ENCODE data around the gene TMEM213.
"Not testable (repeated sequence)": the region's sequence is repeated elsewhere in the genome, so short reads cannot be mapped to it uniquely, and the experiment has no call there.

The TMEM213 gene

GRCh38 chr7:138776166-138776833 is 21.5 kb upstream of the TMEM213 start:
- Mint-ChIP-seq H3K4me3 (no peak overlapping the region), H3K9me3 (no peaks in the 10 kb centered on the region), H3K36me3 (ENCODE audit: low read depth) (no peaks in the 10 kb centered on the region), H3K4me1 (ENCODE audit: low read depth) (no peaks in the 10 kb centered on the region), H3K27me3 (no peaks in the 10 kb centered on the region), H3K27ac (no peak overlapping the region)

- H3K36me3 Mint-ChIP-seq (ENCODE audit: low read depth) = no peaks in the 10 kb centered on the region
- no peak overlapping the region for H3K4me3 Mint-ChIP-seq
- H3K27me3 Mint-ChIP-seq = no peaks in the 10 kb centered on the region
- no peaks in the 10 kb centered on the region for H3K4me1 Mint-ChIP-seq (ENCODE audit: low read depth)
- peaks cover 5% of the 10 kb centered on the region for H3K9me3 Mint-ChIP-seq
- H3K27ac Mint-ChIP-seq = no peak overlapping the region
Measured at GRCh38 chr7:138781004-138781403, 16.8 kb upstream of the TMEM213 start.

GRCh38 chr7:138784692-138785091 is 13.1 kb upstream of the TMEM213 start:
- peaks cover 10% of the 10 kb centered on the region for H3K9me3 Mint-ChIP-seq
- no peaks in the 10 kb centered on the region for H3K27me3 Mint-ChIP-seq
- H3K4me3 Mint-ChIP-seq = no peak overlapping the region

GRCh38 chr7:138785587-138786437 is 12.0 kb upstream of the TMEM213 start:
- Mint-ChIP-seq H3K4me3 (no peak overlapping the region), H3K36me3 (ENCODE audit: low read depth) (peaks cover 4% of the 10 kb centered on the region), H3K9me3 (peaks cover 12% of the 10 kb centered on the region), H3K27ac (no peak overlapping the region), H3K27me3 (no peaks in the 10 kb centered on the region), H3K4me1 (ENCODE audit: low read depth) (no peaks in the 10 kb centered on the region)

More at GRCh38 chr7:138784692-138785091, 13.1 kb upstream of the TMEM213 start:
- Mint-ChIP-seq H3K4me1 (ENCODE audit: low read depth) (no peaks in the 10 kb centered on the region), H3K27ac (no peak overlapping the region), H3K36me3 (ENCODE audit: low read depth) (peaks cover 4% of the 10 kb centered on the region)

- H3K4me1 Mint-ChIP-seq (ENCODE audit: low read depth) = peaks cover 3% of the 10 kb centered on the region
Measured at GRCh38 chr7:138796038-138796615, 1.7 kb upstream of the TMEM213 start.

GRCh38 chr7:138797046-138797445 is 748 bp upstream of the TMEM213 start:
- not testable (repeated sequence) for H3K4me3 Mint-ChIP-seq, H3K27ac Mint-ChIP-seq, H3K27me3 Mint-ChIP-seq

More at GRCh38 chr7:138796038-138796615, 1.7 kb upstream of the TMEM213 start:
- H3K27me3 Mint-ChIP-seq = no peaks in the 10 kb centered on the region
- H3K36me3 Mint-ChIP-seq (ENCODE audit: low read depth) = no peaks in the 10 kb centered on the region
- no peak overlapping the region for H3K4me3 Mint-ChIP-seq
- H3K27ac Mint-ChIP-seq = no peak overlapping the region
- H3K9me3 Mint-ChIP-seq = peaks cover 6% of the 10 kb centered on the region

GRCh38 chr7:138798836-138799235 is 1.0 kb downstream of the TMEM213 start:
- peaks cover 3% of the 10 kb centered on the region for H3K4me1 Mint-ChIP-seq (ENCODE audit: low read depth)

More at GRCh38 chr7:138797046-138797445, 748 bp upstream of the TMEM213 start:
- H3K9me3 Mint-ChIP-seq; H3K36me3 Mint-ChIP-seq (ENCODE audit: low read depth); H3K4me1 Mint-ChIP-seq (ENCODE audit: low read depth): not testable (repeated sequence)

GRCh38 chr7:138799336-138800000 is 1.7 kb downstream of the TMEM213 start:
- Mint-ChIP-seq H3K36me3 (ENCODE audit: low read depth) (no peaks in the 10 kb centered on the region), H3K27me3 (no peaks in the 10 kb centered on the region), H3K27ac (no peak overlapping the region), H3K4me3 (no peak overlapping the region), H3K9me3 (no peaks in the 10 kb centered on the region), H3K4me1 (ENCODE audit: low read depth) (peaks cover 3% of the 10 kb centered on the region)

More at GRCh38 chr7:138798836-138799235, 1.0 kb downstream of the TMEM213 start:
- no peaks in the 10 kb centered on the region for H3K36me3 Mint-ChIP-seq (ENCODE audit: low read depth)
- no peaks in the 10 kb centered on the region for H3K27me3 Mint-ChIP-seq
- H3K4me3 Mint-ChIP-seq = no peak overlapping the region
- no peaks in the 10 kb centered on the region for H3K9me3 Mint-ChIP-seq
- no peak overlapping the region for H3K27ac Mint-ChIP-seq

GRCh38 chr7:138801256-138801655 is 3.5 kb downstream of the TMEM213 start:
- Mint-ChIP-seq H3K27me3 (no peaks in the 10 kb centered on the region), H3K27ac (no peak overlapping the region), H3K9me3 (no peaks in the 10 kb centered on the region), H3K4me1 (ENCODE audit: low read depth) (peaks cover 3% of the 10 kb centered on the region), H3K4me3 (no peak overlapping the region), H3K36me3 (ENCODE audit: low read depth) (no peaks in the 10 kb centered on the region)

- Mint-ChIP-seq H3K27me3 (no peaks in the 10 kb centered on the region), H3K9me3 (no peaks in the 10 kb centered on the region), H3K4me1 (ENCODE audit: low read depth) (no peaks in the 10 kb centered on the region), H3K27ac (no peak overlapping the region), H3K36me3 (ENCODE audit: low read depth) (no peaks in the 10 kb centered on the region), H3K4me3 (no peak overlapping the region)
Measured at GRCh38 chr7:138802706-138803105, 4.9 kb downstream of the TMEM213 start.

- Mint-ChIP-seq H3K27me3 (no peaks in the 10 kb centered on the region), H3K9me3 (no peaks in the 10 kb centered on the region), H3K27ac (no peak overlapping the region), H3K4me3 (no peak overlapping the region), H3K4me1 (ENCODE audit: low read depth) (no peaks in the 10 kb centered on the region), H3K36me3 (ENCODE audit: low read depth) (no peaks in the 10 kb centered on the region)
Measured at GRCh38 chr7:138804618-138805017, 6.8 kb downstream of the TMEM213 start.

GRCh38 chr7:138809346-138809745 is 11.6 kb downstream of the TMEM213 start:
- Mint-ChIP-seq H3K4me1 (ENCODE audit: low read depth) (peaks cover 1% of the 10 kb centered on the region), H3K27me3 (no peaks in the 10 kb centered on the region), H3K36me3 (ENCODE audit: low read depth) (no peaks in the 10 kb centered on the region), H3K9me3 (no peaks in the 10 kb centered on the region), H3K27ac (no peak overlapping the region), H3K4me3 (no peak overlapping the region)

- not testable (repeated sequence) for H3K4me3 Mint-ChIP-seq; H3K4me1 Mint-ChIP-seq (ENCODE audit: low read depth); H3K9me3 Mint-ChIP-seq; H3K27ac Mint-ChIP-seq; H3K36me3 Mint-ChIP-seq (ENCODE audit: low read depth); H3K27me3 Mint-ChIP-seq
Measured at GRCh38 chr7:138811327-138811726, 13.5 kb downstream of the TMEM213 start.

- H3K27ac Mint-ChIP-seq = no peak overlapping the region
- H3K4me1 Mint-ChIP-seq (ENCODE audit: low read depth) = peaks cover 7% of the 10 kb centered on the region
- no peak overlapping the region for H3K4me3 Mint-ChIP-seq
- H3K9me3 Mint-ChIP-seq = peaks cover 3% of the 10 kb centered on the region
- H3K36me3 Mint-ChIP-seq (ENCODE audit: low read depth) = no peaks in the 10 kb centered on the region
- H3K27me3 Mint-ChIP-seq = no peaks in the 10 kb centered on the region
Measured at GRCh38 chr7:138813945-138814344, 16.2 kb downstream of the TMEM213 start.
